Parathyroid adenoma (tissue), 2 donors: Measurements from ENCODE around the gene UPF2.

ENCODE experiments used
- H2AFZ ChIP-seq: fragments of 300-600 bp; sonication (generic); one replicate; pipeline ENCODE4 v1.7.0; 2017; ENCODE audit warnings: antibody characterized with exemption, mild to moderate bottlenecking
- H3K27ac ChIP-seq: fragments of 300-600 bp; sonication (generic); one replicate; pipeline ENCODE4 v1.7.0; 2017
- H3K27me3 ChIP-seq: fragments of 300-600 bp; sonication (generic); one replicate; pipeline ENCODE4 v1.7.0; 2017; ENCODE audit warnings: low read length; ENCODE audit not compliant: control insufficient read depth, insufficient read depth
- H3K36me3 ChIP-seq: fragments of 300-600 bp; sonication (generic); one replicate; pipeline ENCODE4 v1.7.0; 2017; ENCODE audit warnings: low read length; ENCODE audit not compliant: control insufficient read depth, insufficient read depth
- H3K4me1 ChIP-seq: fragments of 300-600 bp; sonication (generic); one replicate; pipeline ENCODE4 v1.7.0; 2017; ENCODE audit warnings: control low read depth
- H3K4me2 ChIP-seq: fragments of 300-600 bp; sonication (generic); one replicate; pipeline ENCODE4 v1.7.0; 2017; ENCODE audit warnings: low read length
- H3K4me3 ChIP-seq: fragments of 300-600 bp; sonication (generic); one replicate; pipeline ENCODE4 v1.7.0; 2017; ENCODE audit warnings: low read depth, low read length
- H3K79me2 ChIP-seq: fragments of 300-600 bp; sonication (generic); one replicate; pipeline ENCODE4 v1.7.0; 2017; ENCODE audit warnings: control low read depth
- H3K9ac ChIP-seq: fragments of 300-600 bp; sonication (generic); one replicate; pipeline ENCODE4 v1.7.0; 2017; ENCODE audit warnings: mild to moderate bottlenecking
- H3K9me3 ChIP-seq: fragments of 300-600 bp; sonication (generic); one replicate; pipeline ENCODE4 v1.7.0; 2017; ENCODE audit warnings: low read length; ENCODE audit not compliant: control insufficient read depth
- CTCF ChIP-seq: fragments of 300-600 bp; sonication (generic); IDR thresholded peaks from one replicate; pipeline ENCODE4 v1.7.0; 2017; ENCODE audit warnings: antibody characterized with exemption, mild to moderate bottlenecking
- donor health status: primary hyperparathyroidism.

Gene UPF2

GRCh38 chr10:12006671-12007070 is 35.9 kb downstream of the UPF2 start:
- no peaks in the 10 kb centered on the region for H3K27me3 ChIP-seq
- no peak overlapping the region for H3K27ac ChIP-seq
- H3K4me1 ChIP-seq = no peaks in the 10 kb centered on the region
- H3K9ac ChIP-seq = no peak overlapping the region
- H3K36me3 ChIP-seq = no peaks in the 10 kb centered on the region
- peaks cover 4% of the 10 kb centered on the region for H3K79me2 ChIP-seq
- no peak overlapping the region for H2AFZ ChIP-seq
- H3K4me3 ChIP-seq = no peak overlapping the region
- no peak for TF ChIP-seq CTCF
- no peaks in the 10 kb centered on the region for H3K9me3 ChIP-seq
- H3K4me2 ChIP-seq = no peak overlapping the region

GRCh38 chr10:11993834-11994468 is 48.7 kb downstream of the UPF2 start:
- no peak overlapping the region for H3K27ac ChIP-seq
- no peak overlapping the region for H3K9ac ChIP-seq
- H3K36me3 ChIP-seq = no peaks in the 10 kb centered on the region
- no peak overlapping the region for H2AFZ ChIP-seq
- no peaks in the 10 kb centered on the region for H3K79me2 ChIP-seq
- H3K4me1 ChIP-seq = no peaks in the 10 kb centered on the region
- H3K9me3 ChIP-seq = no peaks in the 10 kb centered on the region
- no peak overlapping the region for H3K4me2 ChIP-seq
- TF ChIP-seq CTCF = no peak
- H3K27me3 ChIP-seq = no peaks in the 10 kb centered on the region
- H3K4me3 ChIP-seq = no peak overlapping the region

GRCh38 chr10:11988924-11989323 is 53.7 kb downstream of the UPF2 start:
- H3K9ac ChIP-seq = no peak overlapping the region
- no peaks in the 10 kb centered on the region for H3K4me1 ChIP-seq
- H3K4me2 ChIP-seq = no peak overlapping the region
- H3K4me3 ChIP-seq = no peak overlapping the region
- no peaks in the 10 kb centered on the region for H3K27me3 ChIP-seq
- no peak for TF ChIP-seq CTCF
- no peak overlapping the region for H3K27ac ChIP-seq
- no peak overlapping the region for H2AFZ ChIP-seq
- no peaks in the 10 kb centered on the region for H3K79me2 ChIP-seq
- H3K9me3 ChIP-seq = no peaks in the 10 kb centered on the region
- H3K36me3 ChIP-seq = no peaks in the 10 kb centered on the region

- peak; percentile 74 for TF ChIP-seq CTCF
- no peaks in the 10 kb centered on the region for H3K36me3 ChIP-seq
- H3K4me3 ChIP-seq = no peak overlapping the region
- H3K79me2 ChIP-seq = no peaks in the 10 kb centered on the region
- H3K4me2 ChIP-seq = no peak overlapping the region
- no peaks in the 10 kb centered on the region for H3K4me1 ChIP-seq
- no peak overlapping the region for H3K9ac ChIP-seq
- H3K27me3 ChIP-seq = no peaks in the 10 kb centered on the region
- no peak overlapping the region for H2AFZ ChIP-seq
- no peaks in the 10 kb centered on the region for H3K9me3 ChIP-seq
- H3K27ac ChIP-seq = no peak overlapping the region
Measured at GRCh38 chr10:11986593-11987216, 55.9 kb downstream of the UPF2 start.

GRCh38 chr10:11982253-11982652 is 60.4 kb downstream of the UPF2 start:
- no peaks in the 10 kb centered on the region for H3K36me3 ChIP-seq
- H2AFZ ChIP-seq = no peak overlapping the region
- no peak overlapping the region for H3K9ac ChIP-seq
- H3K9me3 ChIP-seq = no peaks in the 10 kb centered on the region
- H3K4me3 ChIP-seq = no peak overlapping the region
- H3K79me2 ChIP-seq = no peaks in the 10 kb centered on the region
- no peak overlapping the region for H3K27ac ChIP-seq
- no peaks in the 10 kb centered on the region for H3K4me1 ChIP-seq
- TF ChIP-seq CTCF = no peak
- H3K4me2 ChIP-seq = no peak overlapping the region
- no peaks in the 10 kb centered on the region for H3K27me3 ChIP-seq
